Esophagus muscularis mucosa (tissue), 3 donors: ENCODE measurements around the gene PEPD.

Source experiments
- CTCF ChIP-seq, 3 experiments: fragments of 200-600 bp in 2 of 3; fragments of 450-650 bp in 1 of 3; sonication (generic) in 2 of 3; IDR thresholded peaks; one replicate each; pipeline ENCODE4 v1.5.1; 2017 to 2019; ENCODE audit warnings: antibody characterized with exemption in 3 of 3, mild to moderate bottlenecking in 2 of 3, moderate library complexity in 1 of 3
- POLR2A ChIP-seq: fragments of 450-650 bp; IDR thresholded peaks from one replicate; pipeline ENCODE4 v1.6.1; 2017; ENCODE audit warnings: antibody characterized with exemption, moderate library complexity, mild to moderate bottlenecking, low read depth
- POLR2AphosphoS5 ChIP-seq, 2 donors: sonication (generic); formaldehyde crosslinking; IDR thresholded peaks; one replicate each; pipeline ENCODE4 v1.6.1; 2017; ENCODE audit warnings: antibody characterized with exemption in 2 of 2

DNA sequence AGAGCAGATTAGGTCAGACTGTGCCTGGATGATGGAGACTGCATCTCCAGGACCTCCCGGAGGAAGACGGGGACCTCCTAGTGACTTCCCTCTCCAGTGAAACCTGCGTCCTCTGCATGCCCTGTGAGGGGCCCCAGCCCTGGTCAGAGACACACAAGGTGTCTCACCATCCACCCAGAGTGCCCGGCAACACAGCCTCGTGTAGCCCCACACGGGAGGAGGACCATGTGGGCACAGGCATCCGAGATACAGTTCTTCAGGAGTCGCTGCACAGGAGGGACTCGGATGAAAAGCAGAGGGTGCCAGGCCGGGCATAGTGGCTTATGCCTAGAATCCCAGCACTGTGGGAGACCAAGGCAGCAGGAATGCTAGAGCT lies 64.8 kb downstream of the PEPD start:
- TF ChIP-seq CTCF (IDR thresholded peaks at IDR 0.05) (no peak), POLR2A (no peak), POLR2AphosphoS5 (IDR thresholded peaks at IDR 0.05) (no peak)
